ENCODE results near the gene ANTKMT. TPM values are rescaled to one million over a fixed set of nuclear protein-coding genes. Genes with fewer than 3 reads are reported as not detected.
A peak's percentile ranks its signal among the peaks of the same experiment; 100 is the strongest.

ANTKMT gene
- polyA plus RNA-seq (ENCODE audit: insufficient read length in 4 of 4) = 10 to 100 TPM; 13.5 to 27.8 (median 14.4) TPM

- DNase-seq (ENCODE audit: low read depth in 4 of 4, low spot score in 3 of 4) = peak in 2 of 4 donors; percentile 70 to 75
These were observed at the start of gene ANTKMT for GRCh38 chr16:720990-721764. Gene ANTKMT, plus strand, starts transcription at chr16:721146. Its CDS starts 129 bp downstream, at chr16:721275.

GRCh38 chr16:671353-672131 lies 49.4 kb upstream of the ANTKMT start:
- DNase-seq (ENCODE audit: low read depth in 4 of 4, low spot score in 3 of 4) = no peak

GRCh38 chr16:672371-672770 lies 48.6 kb upstream of the ANTKMT start:
- DNase-seq (ENCODE audit: low read depth in 4 of 4, low spot score in 3 of 4) = no peak

- DNase-seq (ENCODE audit: low read depth in 4 of 4, low spot score in 3 of 4) = no peak
These were observed 48.1 kb upstream of the ANTKMT start for GRCh38 chr16:672851-673250.

GRCh38 chr16:673399-673991 lies 47.5 kb upstream of the ANTKMT start:
- no peak for DNase-seq (ENCODE audit: low read depth in 4 of 4, low spot score in 3 of 4)

- no peak for DNase-seq (ENCODE audit: low read depth in 4 of 4, low spot score in 3 of 4)
These were observed 46.6 kb upstream of the ANTKMT start for GRCh38 chr16:674214-674881.

- DNase-seq (ENCODE audit: low read depth in 4 of 4, low spot score in 3 of 4) = no peak
These were observed 45.7 kb upstream of the ANTKMT start, which contains the start of gene RHBDL1 for GRCh38 chr16:674968-675883. Gene RHBDL1, plus strand, starts transcription at chr16:675671. Its CDS starts 120 bp downstream, at chr16:675791.

GRCh38 chr16:675884-676564 lies 44.9 kb upstream of the ANTKMT start:
- no peak for DNase-seq (ENCODE audit: low read depth in 4 of 4, low spot score in 3 of 4)

- no peak for DNase-seq (ENCODE audit: low read depth in 4 of 4, low spot score in 3 of 4)
These were observed 44.4 kb upstream of the ANTKMT start for GRCh38 chr16:676565-676902.

- DNase-seq (ENCODE audit: low read depth in 4 of 4, low spot score in 3 of 4) = no peak
These were observed 44.0 kb upstream of the ANTKMT start for GRCh38 chr16:676913-677312.

GRCh38 chr16:677316-678190 lies 43.4 kb upstream of the ANTKMT start:
- no peak for DNase-seq (ENCODE audit: low read depth in 4 of 4, low spot score in 3 of 4)

GRCh38 chr16:678209-678857 lies 42.6 kb upstream of the ANTKMT start:
- no peak for DNase-seq (ENCODE audit: low read depth in 4 of 4, low spot score in 3 of 4)

GRCh38 chr16:678858-679813 lies 41.8 kb upstream of the ANTKMT start:
- DNase-seq (ENCODE audit: low read depth in 4 of 4, low spot score in 3 of 4) = peak in 1 of 4 donors; percentile 46

GRCh38 chr16:679814-680624 lies 40.9 kb upstream of the ANTKMT start, which contains the start of gene STUB1:
Gene STUB1, plus strand, starts transcription at chr16:680410. Its CDS starts 116 bp downstream, at chr16:680526.
- DNase-seq (ENCODE audit: low read depth in 4 of 4, low spot score in 3 of 4) = peak in 3 of 4 donors; percentile 57 to 68 (median 65)

- DNase-seq (ENCODE audit: low read depth in 4 of 4, low spot score in 3 of 4) = no peak
These were observed 40.4 kb upstream of the ANTKMT start for GRCh38 chr16:680625-680945.
